HG02970 (cell line): ENCODE data around the gene GRK5.
A peak's percentile ranks its signal among the peaks of the same experiment; 100 is the strongest.

Experiments
- ATAC-seq: cut with Tn5 transposase; IDR thresholded peaks from one replicate; pipeline ENCODE4 v1.9.1; 2021; ENCODE audit warnings: mild to moderate bottlenecking, moderate library complexity, moderate number of reproducible peaks; ENCODE audit not compliant: unreplicated experiment, low FRiP score

GRK5 gene

GRCh38 chr10:119351189-119351588 lies 143.8 kb downstream of the GRK5 start:
- ATAC-seq = no peak

GRCh38 chr10:119352042-119352441 lies 144.7 kb downstream of the GRK5 start:
- no peak for ATAC-seq

GRCh38 chr10:119352807-119353206 lies 145.4 kb downstream of the GRK5 start:
- ATAC-seq = no peak

GRCh38 chr10:119353421-119353820 lies 146.1 kb downstream of the GRK5 start:
- ATAC-seq = no peak

- no peak for ATAC-seq
Measured at GRCh38 chr10:119355930-119356329, 148.6 kb downstream of the GRK5 start.

GRCh38 chr10:119357412-119358151 lies 150.2 kb downstream of the GRK5 start:
- ATAC-seq = no peak

- ATAC-seq = no peak
Measured at GRCh38 chr10:119358152-119358512, 150.8 kb downstream of the GRK5 start.

- ATAC-seq = no peak
Measured at GRCh38 chr10:119358567-119358966, 151.2 kb downstream of the GRK5 start.

GRCh38 chr10:119359025-119359424 lies 151.7 kb downstream of the GRK5 start:
- ATAC-seq = no peak

GRCh38 chr10:119360181-119360921 lies 153.0 kb downstream of the GRK5 start:
- ATAC-seq = no peak

GRCh38 chr10:119361037-119361436 lies 153.7 kb downstream of the GRK5 start:
- no peak for ATAC-seq

GRCh38 chr10:119362122-119362521 lies 154.8 kb downstream of the GRK5 start:
- ATAC-seq = no peak

- no peak for ATAC-seq
Measured at GRCh38 chr10:119364645-119365600, 157.6 kb downstream of the GRK5 start.

- ATAC-seq = no peak
Measured at GRCh38 chr10:119365773-119366599, 158.6 kb downstream of the GRK5 start.

GRCh38 chr10:119367841-119368549 lies 160.6 kb downstream of the GRK5 start:
- ATAC-seq = no peak

- ATAC-seq = no peak
Measured at GRCh38 chr10:119368581-119368980, 161.2 kb downstream of the GRK5 start.

- ATAC-seq = peak; percentile 47
Measured at GRCh38 chr10:119368991-119369869, 161.9 kb downstream of the GRK5 start.

GRCh38 chr10:119370111-119370741 lies 162.9 kb downstream of the GRK5 start:
- no peak for ATAC-seq
